ENCODE data around the gene ARSJ. TPM values are rescaled to one million over a fixed set of nuclear protein-coding genes. Genes with fewer than 3 reads are reported as not detected.

Gene ARSJ
- total RNA-seq, 3 donors from 2014 or later (not counting 1 experiment from before 2014, with no cell fraction given) = 1.5 to 2.3 (median 1.5) TPM

DNA sequence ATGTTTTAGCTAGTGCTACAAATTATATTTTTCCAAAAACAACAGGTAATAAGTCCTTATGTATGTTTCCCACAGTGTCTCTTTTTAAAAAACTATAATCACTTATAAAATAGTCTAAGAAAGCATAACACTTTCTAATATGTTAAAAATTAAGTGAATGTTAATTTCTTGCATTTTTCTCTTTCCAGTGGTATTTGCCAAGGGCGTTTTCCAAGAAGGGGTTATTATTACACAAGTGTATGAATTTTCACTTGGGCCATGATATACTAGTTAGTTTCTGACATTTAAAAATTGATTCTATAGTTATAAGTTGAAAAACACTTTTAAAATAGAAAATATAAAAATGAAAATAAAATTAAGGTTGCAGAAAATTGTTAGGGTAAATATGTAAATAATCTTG lies 74.6 kb downstream of the ARSJ start:
- H3K4me1 ChIP-seq (ENCODE audit: control insufficient read depth, insufficient read depth, low read length) = peaks cover 16% of the 10 kb centered on the region
- no CpG with 5 or more reads among the region's 1 CpG for WGBS (ENCODE audit: insufficient coverage)
- peaks cover 13 to 16% of the 10 kb centered on the region in 2 donors for H3K4me1 Mint-ChIP-seq

DNA sequence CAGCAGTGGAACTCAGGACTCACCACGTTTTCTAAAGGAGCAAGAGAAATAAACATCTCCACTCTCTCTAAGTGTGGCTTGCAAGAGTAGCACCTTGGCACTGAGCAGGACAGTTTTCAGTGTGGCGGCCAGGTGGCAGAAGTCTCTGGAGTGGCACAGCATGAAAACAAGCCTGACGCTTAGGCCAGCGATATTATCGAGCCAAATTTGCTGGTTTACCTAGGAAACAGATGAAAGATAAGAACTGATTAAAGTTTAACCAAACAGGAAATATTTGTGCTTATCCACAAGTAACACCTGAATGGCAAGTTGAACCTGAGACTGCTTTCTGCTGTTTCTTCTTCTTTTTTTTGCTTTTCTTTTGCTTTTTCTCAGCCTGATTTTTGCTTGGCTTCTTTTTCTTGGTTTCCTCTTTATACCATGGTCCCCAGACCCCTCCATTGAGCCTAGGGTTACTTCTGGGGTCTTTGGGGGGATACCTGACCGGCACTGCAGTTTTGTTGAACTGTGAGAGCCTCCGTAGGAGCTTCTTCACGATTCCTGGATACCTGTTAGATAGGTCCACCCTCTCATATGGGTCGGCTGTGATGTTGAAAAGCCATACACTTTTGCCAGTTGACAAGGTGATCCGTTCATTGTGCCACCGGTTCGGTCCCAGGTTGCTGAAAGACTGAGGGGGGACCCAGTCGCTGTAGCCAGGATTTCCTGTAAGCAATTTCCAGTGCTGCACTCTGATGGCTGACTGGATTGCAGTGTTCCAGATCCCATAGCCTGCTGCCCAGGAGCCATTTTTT lies 77.3 kb downstream of the ARSJ start:
- H3K4me3 ChIP-seq (ENCODE audit: low read length) = no peak overlapping the region
- no peaks in the 10 kb centered on the region for H3K36me3 Mint-ChIP-seq
- H3K36me3 ChIP-seq (ENCODE audit: control insufficient read depth, insufficient read depth, low read length) = no peaks in the 10 kb centered on the region
- WGBS (ENCODE audit: insufficient coverage) = 59% methylated on average over 13 of the region's 13 CpGs
- peak overlapping the region; percentile 49 for H3K27ac ChIP-seq (ENCODE audit: low read length)
- peak; percentile 43 to 86 (median 64) for ATAC-seq
- TF ChIP-seq, protein P1, sequence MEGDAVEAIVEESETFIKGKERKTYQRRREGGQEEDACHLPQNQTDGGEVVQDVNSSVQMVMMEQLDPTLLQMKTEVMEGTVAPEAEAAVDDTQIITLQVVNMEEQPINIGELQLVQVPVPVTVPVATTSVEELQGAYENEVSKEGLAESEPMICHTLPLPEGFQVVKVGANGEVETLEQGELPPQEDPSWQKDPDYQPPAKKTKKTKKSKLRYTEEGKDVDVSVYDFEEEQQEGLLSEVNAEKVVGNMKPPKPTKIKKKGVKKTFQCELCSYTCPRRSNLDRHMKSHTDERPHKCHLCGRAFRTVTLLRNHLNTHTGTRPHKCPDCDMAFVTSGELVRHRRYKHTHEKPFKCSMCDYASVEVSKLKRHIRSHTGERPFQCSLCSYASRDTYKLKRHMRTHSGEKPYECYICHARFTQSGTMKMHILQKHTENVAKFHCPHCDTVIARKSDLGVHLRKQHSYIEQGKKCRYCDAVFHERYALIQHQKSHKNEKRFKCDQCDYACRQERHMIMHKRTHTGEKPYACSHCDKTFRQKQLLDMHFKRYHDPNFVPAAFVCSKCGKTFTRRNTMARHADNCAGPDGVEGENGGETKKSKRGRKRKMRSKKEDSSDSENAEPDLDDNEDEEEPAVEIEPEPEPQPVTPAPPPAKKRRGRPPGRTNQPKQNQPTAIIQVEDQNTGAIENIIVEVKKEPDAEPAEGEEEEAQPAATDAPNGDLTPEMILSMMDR (IDR thresholded peaks at IDR 0.05) = peak; percentile 12
- peaks cover 16% of the 10 kb centered on the region for H3K4me1 ChIP-seq (ENCODE audit: control insufficient read depth, insufficient read depth, low read length)
- H3K27me3 Mint-ChIP-seq (ENCODE audit: low read depth in 2 of 2) = peaks cover 0 to 4% of the 10 kb centered on the region in 2 donors
- H3K27ac Mint-ChIP-seq = peak overlapping the region in 1 of 2 donors; percentile 60
- H3K27me3 ChIP-seq (ENCODE audit: control insufficient read depth, insufficient read depth, low read length) = no peaks in the 10 kb centered on the region
- H3K4me3 Mint-ChIP-seq = no peak overlapping the region
- no peaks in the 10 kb centered on the region for H3K9me3 Mint-ChIP-seq
- peaks cover 23 to 28% of the 10 kb centered on the region in 2 donors for H3K4me1 Mint-ChIP-seq
- no peaks in the 10 kb centered on the region for H3K9me3 ChIP-seq (ENCODE audit: control insufficient read depth, insufficient read depth, low read length)
- intact Hi-C loops (cut with micrococcal nuclease) = no loop called here
- DNase-seq = peak in 1 of 2 donors; percentile 87

More for the DNA sequence above, 74.6 kb downstream of the ARSJ start:
- Histone ChIP-seq H3K27ac (ENCODE audit: low read length) (no peak overlapping the region), H3K4me3 (ENCODE audit: low read length) (no peak overlapping the region), H3K27me3 (ENCODE audit: control insufficient read depth, insufficient read depth, low read length) (peaks cover 2% of the 10 kb centered on the region), H3K36me3 (ENCODE audit: control insufficient read depth, insufficient read depth, low read length) (no peaks in the 10 kb centered on the region), H3K9me3 (ENCODE audit: control insufficient read depth, insufficient read depth, low read length) (no peaks in the 10 kb centered on the region)
- Mint-ChIP-seq H3K27ac (no peak overlapping the region), H3K9me3 (no peaks in the 10 kb centered on the region), H3K4me3 (no peak overlapping the region), H3K36me3 (no peaks in the 10 kb centered on the region), H3K27me3 (ENCODE audit: low read depth in 2 of 2) (peaks cover 5 to 8% of the 10 kb centered on the region in 2 donors)
- intact Hi-C loops (cut with micrococcal nuclease) = no loop called here
- TF ChIP-seq, protein P1 (IDR thresholded peaks at IDR 0.05) = no peak
- DNase-seq (no peak), ATAC-seq (no peak)

DNA sequence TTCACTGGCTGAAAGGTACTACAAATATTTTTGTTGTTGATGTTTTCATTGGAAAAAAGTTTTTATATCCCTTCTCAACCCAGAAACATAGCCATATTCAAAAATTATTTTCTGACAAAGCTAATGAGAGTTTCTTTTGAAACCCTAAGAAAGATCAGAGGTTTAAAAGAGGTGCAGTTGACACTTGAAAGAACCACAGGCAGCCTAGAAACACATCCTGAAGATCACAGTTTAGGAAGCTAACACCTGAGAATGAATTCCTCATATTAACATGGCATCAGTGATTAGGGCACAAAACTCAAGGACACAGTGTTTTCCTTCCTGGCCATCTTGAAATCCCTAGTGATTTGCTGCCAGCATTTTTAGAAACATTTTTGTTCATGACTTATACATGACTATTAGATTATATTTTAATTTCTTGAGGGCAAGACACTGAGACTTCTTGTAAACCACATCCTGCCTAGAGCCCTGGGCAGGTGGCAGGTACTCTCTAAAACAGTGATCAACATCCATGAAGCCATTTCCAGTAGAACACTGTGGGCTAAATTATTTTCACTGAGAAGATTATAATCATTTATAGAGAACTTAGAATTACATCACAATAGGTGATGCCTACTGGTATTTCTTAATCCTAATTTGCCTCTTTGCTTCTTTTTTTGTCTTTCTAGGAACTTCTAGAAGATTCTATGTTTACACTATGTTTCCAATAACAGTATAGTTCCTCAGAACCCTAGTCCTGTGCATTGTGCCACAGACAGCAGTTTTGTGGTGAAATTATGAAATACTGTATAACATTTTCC lies 80.0 kb downstream of the ARSJ start:
- H3K9me3 Mint-ChIP-seq = no peaks in the 10 kb centered on the region
- TF ChIP-seq, protein P1 (IDR thresholded peaks at IDR 0.05) = no peak
- ATAC-seq (peak; percentile 29 to 71 (median 48)), DNase-seq (peak in 1 of 2 donors; percentile 67)
- Histone ChIP-seq H3K9me3 (ENCODE audit: control insufficient read depth, insufficient read depth, low read length) (no peaks in the 10 kb centered on the region), H3K27ac (ENCODE audit: low read length) (peak overlapping the region; percentile 44), H3K4me3 (ENCODE audit: low read length) (no peak overlapping the region), H3K36me3 (ENCODE audit: control insufficient read depth, insufficient read depth, low read length) (no peaks in the 10 kb centered on the region), H3K27me3 (ENCODE audit: control insufficient read depth, insufficient read depth, low read length) (no peaks in the 10 kb centered on the region), H3K4me1 (ENCODE audit: control insufficient read depth, insufficient read depth, low read length) (peaks cover 16% of the 10 kb centered on the region)
- H3K36me3 Mint-ChIP-seq = no peaks in the 10 kb centered on the region
- peak overlapping the region in 1 of 2 donors; percentile 34 for H3K27ac Mint-ChIP-seq
- no peak overlapping the region for H3K4me3 Mint-ChIP-seq
- no peaks in the 10 kb centered on the region for H3K27me3 Mint-ChIP-seq (ENCODE audit: low read depth in 2 of 2)
- intact Hi-C loops (cut with micrococcal nuclease) = no loop called here
- H3K4me1 Mint-ChIP-seq = peaks cover 23 to 28% of the 10 kb centered on the region in 2 donors
